ENCODE data around the gene CPEB3. TPM values are rescaled to one million over a fixed set of nuclear protein-coding genes. Genes with fewer than 3 reads are reported as not detected.
"Not testable (repeated sequence)": the region's sequence is repeated elsewhere in the genome, so short reads cannot be mapped to it uniquely, and the experiment has no call there.

Gene CPEB3
- total RNA-seq, 1 donor from 2014 or later: 0.90 TPM

GRCh38 chr10:92215222-92215621, 75.7 kb downstream of the CPEB3 start:
- DNase-seq (ENCODE audit: low read depth in 2 of 2): not testable (repeated sequence)

- DNase-seq (ENCODE audit: low read depth in 2 of 2): no peak
Measured at GRCh38 chr10:92213049-92213448, 77.8 kb downstream of the CPEB3 start.

DNA sequence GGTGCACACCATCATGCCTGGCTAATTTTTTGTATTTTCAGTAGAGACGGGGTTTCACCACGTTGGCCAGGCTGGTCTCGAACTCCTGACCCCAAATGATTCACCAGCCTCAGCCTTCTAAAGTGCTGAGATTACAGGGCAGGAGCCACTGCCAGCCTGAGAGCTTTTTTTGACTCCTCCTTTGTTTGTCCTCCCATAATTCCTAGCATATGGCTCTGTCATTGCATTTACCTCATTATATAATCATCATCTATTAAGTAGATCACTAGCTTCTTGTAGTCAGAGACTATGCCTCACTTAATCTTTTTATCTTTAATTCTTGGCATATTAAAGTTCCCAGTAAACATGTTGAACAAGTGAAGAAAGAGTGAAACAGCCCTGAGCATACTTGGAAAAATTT, 82.1 kb downstream of the CPEB3 start:
- no peak for DNase-seq (ENCODE audit: low read depth in 2 of 2)

DNA sequence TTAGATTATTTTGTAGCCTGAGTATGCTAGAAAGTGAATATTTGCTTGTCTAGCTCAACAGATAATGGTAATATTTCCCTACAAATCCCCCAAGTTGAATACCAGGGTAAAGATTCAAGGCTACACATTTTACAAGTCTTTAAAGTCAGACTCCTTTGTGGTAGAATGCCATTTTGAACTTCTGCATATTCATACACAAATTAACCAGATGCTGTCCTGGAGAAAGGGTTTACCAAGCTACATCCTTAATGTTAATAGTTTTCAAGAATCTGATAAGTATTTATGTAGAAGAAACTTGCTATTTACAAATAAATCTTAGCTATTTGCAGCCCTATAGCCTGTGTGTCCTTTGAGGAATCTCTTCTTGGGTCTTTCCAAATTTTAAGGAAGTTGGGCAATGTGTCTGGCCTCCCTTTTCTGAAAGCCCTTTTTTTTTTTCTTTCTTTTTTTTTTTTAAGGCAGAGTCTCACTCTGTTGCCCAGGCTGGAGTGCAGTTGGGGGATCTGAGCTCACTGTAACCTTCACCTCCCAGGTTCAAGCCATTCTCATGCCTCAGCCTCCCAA, 82.6 kb downstream of the CPEB3 start:
- DNase-seq (ENCODE audit: low read depth in 2 of 2): no peak

GRCh38 chr10:92207061-92207460, 83.8 kb downstream of the CPEB3 start:
- no peak for DNase-seq (ENCODE audit: low read depth in 2 of 2)

GRCh38 chr10:92203919-92204623, 86.8 kb downstream of the CPEB3 start:
- DNase-seq (ENCODE audit: low read depth in 2 of 2): no peak

DNA sequence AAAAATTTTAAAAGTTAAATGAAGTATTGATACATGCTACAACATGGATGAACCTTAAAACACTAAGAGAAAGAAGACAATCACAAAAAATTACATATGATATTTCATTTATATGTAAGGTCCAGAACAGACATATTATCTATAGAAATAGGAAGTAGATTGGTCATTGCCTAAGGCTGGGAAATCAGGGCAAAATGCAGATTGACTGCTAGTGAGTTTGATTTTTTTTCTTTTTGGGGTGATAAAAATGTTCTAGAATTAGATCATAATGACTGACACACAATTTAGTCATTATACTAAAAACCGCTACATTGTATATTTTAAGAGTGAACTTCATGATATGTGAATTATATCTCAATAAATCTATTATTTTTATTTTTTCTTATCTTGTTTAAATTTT, 88.3 kb downstream of the CPEB3 start:
- DNase-seq (ENCODE audit: low read depth in 2 of 2): no peak

- DNase-seq (ENCODE audit: low read depth in 2 of 2): peak in 1 of 2 donors; percentile 8
Measured at GRCh38 chr10:92200564-92200963, 90.3 kb downstream of the CPEB3 start.

DNA sequence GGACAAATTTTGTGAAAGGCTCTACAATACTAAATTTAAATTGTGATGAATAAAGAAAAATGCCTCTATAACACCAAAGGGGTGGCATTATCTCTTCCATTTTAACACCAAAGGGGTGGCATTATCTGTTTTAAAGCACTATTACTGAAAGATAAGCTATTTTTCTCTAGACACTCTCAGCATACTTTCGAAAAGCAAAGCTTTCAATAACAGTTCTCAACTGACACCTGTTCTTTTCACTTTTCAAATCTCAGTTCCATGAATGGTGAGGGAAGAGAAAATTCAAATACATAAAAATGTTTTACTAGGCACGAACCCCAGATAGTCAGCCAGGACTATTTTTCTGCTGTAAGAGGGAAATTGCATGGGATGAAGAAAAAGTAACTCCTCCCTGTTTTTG, 103.8 kb downstream of the CPEB3 start:
- DNase-seq (ENCODE audit: low read depth in 2 of 2): no peak

DNA sequence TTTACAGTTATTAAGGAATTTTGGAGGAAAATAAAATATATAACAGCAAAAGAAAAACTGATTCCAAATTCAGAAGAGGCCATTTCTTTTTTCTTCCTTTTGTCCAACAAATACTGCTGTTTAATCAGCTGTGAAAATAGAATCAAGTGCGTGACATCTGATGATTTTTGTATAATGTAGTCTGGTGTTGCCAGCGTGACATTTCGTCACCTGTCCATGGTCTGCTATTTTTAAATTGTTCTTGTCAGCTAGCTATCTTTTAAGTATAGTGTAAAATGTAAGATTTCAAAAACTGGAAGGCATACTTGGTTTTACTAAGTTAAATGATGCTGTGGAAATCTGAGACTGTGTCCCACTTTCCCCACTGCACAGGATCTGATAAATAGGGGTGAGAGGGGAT, 105.9 kb downstream of the CPEB3 start:
- no peak for DNase-seq (ENCODE audit: low read depth in 2 of 2)

DNA sequence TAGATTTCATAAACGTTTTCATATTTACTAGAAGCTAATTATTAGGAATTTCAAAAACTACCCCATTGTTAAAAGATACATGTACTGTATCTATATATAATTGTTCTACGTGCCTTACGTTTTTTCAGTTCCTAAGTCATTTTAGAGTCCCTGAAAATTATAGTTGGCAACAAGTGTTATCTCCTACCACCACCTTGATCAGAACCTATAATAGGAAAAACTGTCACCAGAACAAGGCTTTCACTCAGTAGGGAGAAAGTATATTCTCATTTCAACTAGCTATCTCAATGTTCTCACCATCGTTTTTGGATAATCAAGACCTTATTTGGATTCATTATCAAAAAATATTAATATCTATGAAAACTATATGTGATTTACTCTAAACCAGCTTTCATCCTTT, 107.7 kb downstream of the CPEB3 start:
- DNase-seq (ENCODE audit: low read depth in 2 of 2): no peak

DNA sequence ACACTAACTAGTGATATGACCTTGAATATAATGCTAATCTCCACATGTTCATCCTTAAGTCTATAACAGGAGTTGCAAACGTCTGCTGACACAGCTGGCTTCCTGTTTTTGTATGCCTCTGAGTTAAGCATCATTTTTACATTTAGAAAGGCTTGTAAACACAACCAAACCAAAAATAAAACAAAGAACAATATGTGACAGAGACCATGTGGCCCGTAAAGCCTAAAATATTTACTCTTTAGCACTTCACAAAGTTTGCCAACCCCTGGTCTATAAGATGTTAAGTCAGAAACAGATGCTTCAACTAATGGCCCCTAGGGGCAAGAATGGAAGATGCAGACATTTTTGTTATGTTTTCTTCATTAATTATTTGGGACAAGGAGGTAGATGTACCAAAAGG, 109.3 kb downstream of the CPEB3 start:
- DNase-seq (ENCODE audit: low read depth in 2 of 2): peak in 1 of 2 donors; percentile 25

DNA sequence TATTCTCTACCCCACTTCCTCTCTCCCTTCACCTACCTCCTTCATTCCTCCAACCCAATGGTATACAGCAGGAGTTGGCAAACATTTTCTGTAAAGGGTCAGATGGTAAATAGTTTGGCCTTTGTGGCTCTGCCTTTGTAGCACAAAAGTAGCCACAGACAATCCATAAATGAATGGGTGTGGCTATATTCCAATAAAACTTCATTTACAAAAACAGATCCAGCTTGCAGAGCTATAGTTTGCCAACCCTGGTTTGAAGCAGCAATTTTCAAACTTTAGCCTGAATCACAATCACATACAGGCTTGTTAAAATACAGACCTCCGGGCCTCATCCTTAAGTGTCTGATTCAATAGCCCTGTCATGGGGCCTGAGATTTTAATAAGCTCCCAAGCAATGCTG, 110.5 kb downstream of the CPEB3 start:
- DNase-seq (ENCODE audit: low read depth in 2 of 2): no peak

- no peak for DNase-seq (ENCODE audit: low read depth in 2 of 2)
Measured at GRCh38 chr10:92177546-92177945, 113.3 kb downstream of the CPEB3 start.

DNA sequence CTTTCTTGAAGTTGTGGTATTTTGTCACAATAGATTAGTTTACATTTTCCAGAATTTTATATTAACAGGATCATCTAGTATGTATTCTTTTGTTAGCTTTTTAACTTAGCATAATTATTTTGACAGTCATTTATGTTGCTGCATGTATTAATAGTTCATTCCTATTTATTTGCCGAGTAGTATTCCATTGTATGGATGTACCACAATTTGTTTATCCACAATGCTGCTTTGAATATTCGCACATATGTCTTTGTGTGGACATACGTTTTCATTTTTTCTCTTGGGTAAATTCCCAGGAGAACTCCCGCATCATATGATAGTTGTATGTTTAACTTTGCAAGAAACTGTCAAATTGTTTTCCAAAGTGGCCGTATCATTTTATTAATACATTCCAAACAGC, 115.7 kb downstream of the CPEB3 start:
- no peak for DNase-seq (ENCODE audit: low read depth in 2 of 2)

- no peak for DNase-seq (ENCODE audit: low read depth in 2 of 2)
Measured at GRCh38 chr10:92173996-92174395, 116.9 kb downstream of the CPEB3 start.

- DNase-seq (ENCODE audit: low read depth in 2 of 2): no peak
Measured at GRCh38 chr10:92164036-92164696, 126.7 kb downstream of the CPEB3 start.

- DNase-seq (ENCODE audit: low read depth in 2 of 2): no peak
Measured at GRCh38 chr10:92162541-92162940, 128.3 kb downstream of the CPEB3 start.

GRCh38 chr10:92156874-92157773, 133.8 kb downstream of the CPEB3 start:
- no peak for DNase-seq (ENCODE audit: low read depth in 2 of 2)

GRCh38 chr10:92150823-92151222, 140.1 kb downstream of the CPEB3 start:
- DNase-seq (ENCODE audit: low read depth in 2 of 2): no peak

GRCh38 chr10:92149261-92149660, 141.6 kb downstream of the CPEB3 start:
- DNase-seq (ENCODE audit: low read depth in 2 of 2): no peak

DNA sequence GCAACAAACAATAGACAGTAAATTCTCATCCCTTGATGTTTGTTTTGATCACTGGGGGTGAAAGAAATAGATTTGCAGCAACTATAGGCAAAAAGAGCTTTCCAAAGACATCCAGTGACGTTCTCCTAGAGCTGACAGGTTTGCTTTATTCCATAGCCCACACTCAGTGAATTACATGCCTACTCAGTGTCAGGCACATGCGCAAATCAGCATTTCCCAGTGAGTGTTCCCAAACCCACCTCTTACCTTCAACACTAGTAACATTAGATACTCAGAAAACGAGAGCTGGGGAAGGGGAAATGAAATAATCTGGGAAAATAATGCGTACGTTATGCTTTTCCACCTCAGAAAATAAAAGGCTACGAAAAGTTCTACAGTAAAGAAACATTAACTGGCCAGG, 144.1 kb downstream of the CPEB3 start:
- no peak for DNase-seq (ENCODE audit: low read depth in 2 of 2)

Measured in dermis microvascular lymphatic vessel endothelial cell (primary cell).